K562 (cell line): ENCODE measurements around the gene PTGER4. TPM values are rescaled to one million over a fixed set of nuclear protein-coding genes. Genes with fewer than 3 reads are reported as not detected.

Experiments used
- ATAC-seq: fragments of 200-7000 bp; cut with Tn5 transposase; 3 replicates; pipeline ENCODE4 v1.9.1; 2020; ENCODE audit warnings: moderate library complexity
- BruUV-seq: library from RNA; stranded (reverse); fragments of 400-500 nt; replicated peaks from 2 replicates; lab custom pipeline; 2021; lab: Mats Ljungman, UMichigan
- CTCF ChIA-PET: fragments of 300-600 bp; formaldehyde crosslinking; extraction: SDS; loops from one replicate; lab custom pipeline; 2021; ENCODE audit warnings: low intra/inter-chr PET ratio; lab: Yijun Ruan, JAX
- POLR2A ChIA-PET: fragments of 300-600, 350-650 bp; sonication (Branson Sonifier 250); formaldehyde crosslinking; extraction: SDS; loops from one replicate; lab custom pipeline; 2021; ENCODE audit warnings: antibody characterized with exemption, inconsistent platforms; lab: Yijun Ruan, JAX
- DNase-seq, 4 experiments: peaks; one replicate each; pipeline versions ENCODE4 v3.0.0 to v3.0.0-alpha.2; 2011 to 2018; ENCODE audit warnings: low spot score in 3 of 4, mixed read lengths in 3 of 4; ENCODE audit errors: extremely low read depth in 1 of 4
- FAIRE-seq: peaks from 2 replicates; lab custom pipeline; 2011; peaks lifted over from hg19 to GRCh38; lab: Jason Lieb, UNC
- H2AFZ ChIP-seq: 2 replicates; pipeline ENCODE4 v1.6.0; 2011; ENCODE audit warnings: low read depth, low read length, control low read depth, inconsistent platforms
- H3K27ac ChIP-seq: fragments of 200-600 bp; 3 replicates; pipeline ENCODE4 v1.8.0; 2011; ENCODE audit warnings: low read depth, mild to moderate bottlenecking, control low read depth, inconsistent platforms, low read length, moderate library complexity, mixed read lengths; ENCODE audit errors: extremely low read depth
- H3K27me3 ChIP-seq, 2 experiments: fragments of 300-600 bp in 1 of 2; 2 replicates in 1 of 2; 3 replicates in 1 of 2; pipeline versions ENCODE4 v1.6.0 to v1.8.0; 2011; ENCODE audit warnings: inconsistent platforms in 2 of 2, low read length in 2 of 2, mild to moderate bottlenecking in 1 of 2, mixed read lengths in 1 of 2, moderate library complexity in 1 of 2; ENCODE audit not compliant: control insufficient read depth in 2 of 2, insufficient read depth in 2 of 2
- H3K36me3 ChIP-seq: fragments of 300-600 bp; 3 replicates; pipeline ENCODE4 v1.8.0; 2011; ENCODE audit warnings: mild to moderate bottlenecking, low read length, inconsistent platforms; ENCODE audit not compliant: control insufficient read depth, insufficient read depth
- H3K4me1 ChIP-seq, 2 experiments: fragments of 200-600 bp in 1 of 2; replicated peaks in 1 of 2; 2 replicates in 1 of 2; 3 replicates in 1 of 2; pipeline versions ENCODE4 v1.5.1 to v1.8.0; 2011; ENCODE audit warnings: inconsistent platforms in 2 of 2, low read length in 2 of 2, mild to moderate bottlenecking in 1 of 2, mixed read lengths in 1 of 2, moderate library complexity in 1 of 2; ENCODE audit not compliant: control insufficient read depth in 2 of 2, insufficient read depth in 2 of 2
- H3K4me2 ChIP-seq: 2 replicates; pipeline ENCODE4 v1.6.1; 2011; ENCODE audit warnings: low read length, control low read depth, inconsistent platforms, mixed read lengths; ENCODE audit not compliant: insufficient read depth
- H3K4me3 ChIP-seq: fragments of 200-600 bp; sonication (generic), shearing (Covaris generic); 2 replicates; pipeline ENCODE4 v1.5.1; 2016; ENCODE audit warnings: control low read depth, inconsistent platforms
- H3K79me2 ChIP-seq: fragments of 200-600 bp; 3 replicates; pipeline ENCODE4 v1.8.0; 2011; ENCODE audit warnings: low read length, inconsistent platforms; ENCODE audit not compliant: control insufficient read depth, insufficient read depth
- H3K9ac ChIP-seq, 2 experiments: 2 replicates each; pipeline versions ENCODE4 v1.6.0 to v1.6.1; 2011; ENCODE audit warnings: low read depth in 2 of 2, low read length in 2 of 2, control low read depth in 1 of 2, inconsistent platforms in 1 of 2, mild to moderate bottlenecking in 1 of 2, mixed read lengths in 1 of 2; ENCODE audit not compliant: insufficient read depth in 1 of 2
- H3K9me1 ChIP-seq: one replicate; pipeline ENCODE4 v1.6.0; 2011; ENCODE audit warnings: inconsistent platforms, mild to moderate bottlenecking, low read length, moderate library complexity; ENCODE audit not compliant: control insufficient read depth, insufficient read depth
- H3K9me3 ChIP-seq: replicated peaks from 2 replicates; pipeline ENCODE4 v1.5.1; 2011; ENCODE audit warnings: low read depth, low read length, inconsistent platforms; ENCODE audit not compliant: control insufficient read depth, insufficient read depth
- H4K20me1 ChIP-seq: replicated peaks from 2 replicates; pipeline ENCODE4 v1.6.1; 2011; ENCODE audit warnings: low read length, inconsistent platforms, mixed read lengths; ENCODE audit not compliant: control insufficient read depth, insufficient read depth
- ASH1L ChIP-seq: fragments of 450-650 bp; IDR thresholded peaks from 2 replicates; pipeline ENCODE4 v1.6.1; 2018; ENCODE audit warnings: borderline replicate concordance, mild to moderate bottlenecking, low read depth; ENCODE audit not compliant: partially characterized antibody
- CCAR2 ChIP-seq: fragments of 200-400 bp; formaldehyde crosslinking; IDR thresholded peaks from 2 replicates; pipeline ENCODE4 v1.6.1; 2017; ENCODE audit warnings: mild to moderate bottlenecking, low read depth, low read length
- HBP1 ChIP-seq: fragments of 450-650 bp; formaldehyde crosslinking; IDR thresholded peaks from 2 replicates; pipeline ENCODE4 v1.4.0; 2022; ENCODE audit warnings: missing genetic modification characterization
- HMG20B ChIP-seq: fragments of 250-450 bp; sonication (Bioruptor Pico); IDR thresholded peaks from 2 replicates; pipeline ENCODE4 v1.5.0; 2021; ENCODE audit warnings: mild to moderate bottlenecking
- HNRNPL ChIP-seq: fragments of 200-400 bp; formaldehyde crosslinking; IDR thresholded peaks from 2 replicates; pipeline ENCODE4 v1.6.1; 2017; ENCODE audit warnings: low read depth, mild to moderate bottlenecking, low read length
- MCM5 ChIP-seq: fragments of 450-650 bp; IDR thresholded peaks from 2 replicates; pipeline ENCODE4 v1.6.1; 2016; ENCODE audit warnings: low read depth
- MITF ChIP-seq: IDR thresholded peaks from 2 replicates; pipeline ENCODE4 v1.6.1; 2014; ENCODE audit warnings: antibody characterized with exemption
- PHF21A ChIP-seq: fragments of 450-650 bp; IDR thresholded peaks from 2 replicates; pipeline ENCODE4 v1.6.1; 2017; ENCODE audit warnings: low read depth, borderline replicate concordance
- PKNOX1 ChIP-seq: fragments of 450-650 bp; IDR thresholded peaks from 2 replicates; pipeline ENCODE4 v1.6.1; 2016
- PML ChIP-seq: IDR thresholded peaks from 2 replicates; pipeline ENCODE4 v1.6.1; 2012; ENCODE audit warnings: low read length, inconsistent platforms
- POLR2AphosphoS2 ChIP-seq: IDR thresholded peaks from 2 replicates; pipeline ENCODE4 v1.6.1; 2012; ENCODE audit warnings: low read length, improper control_type of control experiment
- POLR2B ChIP-seq: fragments of 450-650 bp; IDR thresholded peaks from 2 replicates; pipeline ENCODE4 v1.6.1; 2018; ENCODE audit warnings: low read depth; ENCODE audit not compliant: partially characterized antibody
- TEAD1 ChIP-seq, 2 experiments: fragments of 450-650 bp in 1 of 2; sonication (generic) in 1 of 2; formaldehyde crosslinking; IDR thresholded peaks; 2 replicates each; pipeline versions ENCODE4 v1.4.0 to v1.8.0; 2020 to 2022; ENCODE audit warnings: mild to moderate bottlenecking in 2 of 2, missing genetic modification reagents in 1 of 2
- TEAD2 ChIP-seq: fragments of 450-650 bp; IDR thresholded peaks from 2 replicates; pipeline ENCODE4 v1.6.1; 2016; ENCODE audit warnings: missing genetic modification characterization, control low read depth, missing compliant biosample characterization
- YY1 ChIP-seq, 3 experiments: IDR thresholded peaks; 2 replicates each; pipeline ENCODE4 v1.6.1; 2011; ENCODE audit warnings: low read length in 2 of 3, mild to moderate bottlenecking in 2 of 3, moderate library complexity in 2 of 3, borderline replicate concordance in 1 of 3, control low read depth in 1 of 3, low read depth in 1 of 3; ENCODE audit not compliant: insufficient read depth in 3 of 3, insufficient replicate concordance in 2 of 3, control insufficient read depth in 1 of 3, insufficient read length in 1 of 3; ENCODE audit errors: extremely low read depth in 1 of 3
- ZBTB5 ChIP-seq: fragments of 450-650 bp; IDR thresholded peaks from 2 replicates; pipeline ENCODE4 v1.6.1; 2017; ENCODE audit warnings: antibody characterized with exemption
- ZNF431 ChIP-seq: sonication (generic); formaldehyde crosslinking; IDR thresholded peaks from 2 replicates; pipeline ENCODE4 v1.8.0; 2022; ENCODE audit warnings: mild to moderate bottlenecking, missing genetic modification reagents
- ZNF583 ChIP-seq: fragments of 250-450 bp; sonication (Bioruptor Pico); IDR thresholded peaks from 2 replicates; pipeline ENCODE4 v1.4.0; 2020
- in situ Hi-C: fragments of 300-500 bp; cut with MboI; formaldehyde crosslinking; loops from 4 replicates; pipeline ENCODE4 v1.15.0; 2018; ENCODE audit warnings: inconsistent platforms, mixed read lengths
- intact Hi-C: fragments of 100-400 bp; cut with micrococcal nuclease; formaldehyde crosslinking; loops from 2 replicates; pipeline ENCODE4 v1.14.2; 2022
- polyA plus RNA-seq, 8 experiments: library from polyadenylated mRNA; depleted of rRNA in 4 of 8; stranded (reverse) in 5 of 8; unstranded in 3 of 8; fragments of >200 nt; fragmentation: Nextera tagmentation in 2 of 8; fragmentation: Illumina TruSeq in 1 of 8; extraction: Ambion mirVana in 2 of 8; extraction: Trizol in 1 of 8; gene quantifications; 2 replicates each; pipeline versions ENCODE4 v1.2.1 to v1.2.3, GENCODE V29; 2011 to 2014; ENCODE audit warnings: inconsistent platforms in 1 of 8, missing spikeins in 1 of 8
- total RNA-seq, 7 experiments: library from RNA; depleted of rRNA in 6 of 7; stranded (reverse); fragments of >200 nt in 6 of 7; fragmentation: Illumina TruSeq in 2 of 7; extraction: Trizol in 2 of 7; gene quantifications; 2 replicates each; pipeline versions ENCODE4 v1.2.1 to v1.2.3, GENCODE V29; 2011 to 2021; ENCODE audit warnings: low replicate concordance in 1 of 7

PTGER4 gene
- total and polyA plus RNA-seq, 9 of the 15 experiments (the other 6 are each of a cell fraction or from before 2014, with no cell fraction given) = 0.31 TPM; not detected in 8

- FAIRE-seq = no peak
- no peak overlapping the region for H3K4me2 ChIP-seq
Measured at GRCh38 chr5:40688996-40689395, 9.3 kb downstream of the PTGER4 start.

More at GRCh38 chr5:40688996-40689395, 9.3 kb downstream of the PTGER4 start:
- no peak overlapping the region for H3K27ac ChIP-seq
- H3K9ac ChIP-seq = no peak overlapping the region
- no peaks in the 10 kb centered on the region for H4K20me1 ChIP-seq
- no peak for DNase-seq
- in situ Hi-C loops = loop anchor here (25.0 kb wide), 1 partner anchor 752 kb away; no protein-coding TSS in a partner anchor
- no peaks in the 10 kb centered on the region for H3K79me2 ChIP-seq
- no peaks in the 10 kb centered on the region for H3K9me1 ChIP-seq
- no peak overlapping the region for H3K4me3 ChIP-seq
- H3K4me1 ChIP-seq = no peaks in the 10 kb centered on the region
- no peaks in the 10 kb centered on the region for H3K27me3 ChIP-seq
- ChIA-PET CTCF (interaction anchor here (1.0 to 2.3 kb wide), 3 partner anchors 48 to 1110 kb away, joined by 3 to 17 read pairs (median 12); no protein-coding TSS in a partner anchor), POLR2A (interaction anchor here (0.7 kb wide), 1 partner anchor 9 kb away, joined by 3 read pairs; the partner anchor contains the start of gene PTGER4)
- intact Hi-C loops = loop anchor here (1.0 to 10.0 kb wide), 7 partner anchors 47 to 1110 kb away; no protein-coding TSS in a partner anchor
- H3K9me3 ChIP-seq = no peaks in the 10 kb centered on the region
- no peak overlapping the region for H2AFZ ChIP-seq
- ATAC-seq = no peak
- no peaks in the 10 kb centered on the region for H3K36me3 ChIP-seq
- TF ChIP-seq ASH1L = no peak
- TF ChIP-seq TEAD2 (tag) = no peak
- TF ChIP-seq ZNF583 (CRISPR knock-in tag) = no peak
- TF ChIP-seq POLR2B = no peak
- TF ChIP-seq ZBTB5 = no peak
- no peak for TF ChIP-seq YY1 (IDR thresholded peaks at IDR 0.05; ENCODE audit: borderline replicate concordance in 1 of 3, control insufficient read depth in 1 of 3, extremely low read depth in 1 of 3, insufficient read depth in 3 of 3, insufficient read length in 1 of 3, insufficient replicate concordance in 2 of 3, low read depth in 1 of 3, low read length in 2 of 3)
- no peak for TF ChIP-seq TEAD1 (CRISPR knock-in tag; IDR thresholded peaks at IDR 0.05)
- TF ChIP-seq ZNF431 (CRISPR knock-in tag) = no peak
- TF ChIP-seq HMG20B (CRISPR knock-in tag) = no peak
- no peak for TF ChIP-seq HNRNPL
- TF ChIP-seq HBP1 = no peak
- TF ChIP-seq MITF = no peak
- no peak for TF ChIP-seq PKNOX1
- no peak for TF ChIP-seq CCAR2
- TF ChIP-seq POLR2AphosphoS2 = no peak
- no peak for TF ChIP-seq PML
- no peak for TF ChIP-seq MCM5
- no peak for TF ChIP-seq PHF21A
- no TSS peak for BruUV-seq
